Epithelial cell of prostate (primary cell): Measurements from ENCODE around the gene SPPL2A.
"Not testable (repeated sequence)": the region's sequence is repeated elsewhere in the genome, so short reads cannot be mapped to it uniquely, and the experiment has no call there.

Experiments used
- DNase-seq: peaks from one replicate; pipeline ENCODE4 v3.0.0-alpha.2; 2011; ENCODE audit warnings: low read depth, low spot score
- H3K27ac ChIP-seq: fragments of 450-650 bp; 2 replicates; pipeline ENCODE4 v1.5.1; 2017; ENCODE audit warnings: mild to moderate bottlenecking

SPPL2A gene

GRCh38 chr15:50765195-50765967 is at the start of gene SPPL2A:
SPPL2A (minus strand) TSS chr15:50765706; CDS start chr15:50765533, 173 bp downstream.
- DNase-seq, result no peak

GRCh38 chr15:50814634-50815033 is 49.1 kb upstream of the SPPL2A start:
- H3K27ac ChIP-seq, result no peak overlapping the region
- no peak for DNase-seq

More at GRCh38 chr15:50765195-50765967, at the start of gene SPPL2A:
- peak within 1 kb of the TSS; percentile 89 for H3K27ac ChIP-seq

GRCh38 chr15:50813865-50814264 is 48.4 kb upstream of the SPPL2A start:
- no peak for DNase-seq
- H3K27ac ChIP-seq, result no peak overlapping the region

- no peak overlapping the region for H3K27ac ChIP-seq
- DNase-seq, result no peak
Measured at GRCh38 chr15:50813089-50813488, 47.6 kb upstream of the SPPL2A start.

GRCh38 chr15:50812181-50812506 is 46.6 kb upstream of the SPPL2A start:
- H3K27ac ChIP-seq, DNase-seq: not testable (repeated sequence)

GRCh38 chr15:50811461-50812180 is 46.1 kb upstream of the SPPL2A start:
- not testable (repeated sequence) for H3K27ac ChIP-seq, DNase-seq

- no peak for DNase-seq
- H3K27ac ChIP-seq, result no peak overlapping the region
Measured at GRCh38 chr15:50810128-50810527, 44.6 kb upstream of the SPPL2A start.

GRCh38 chr15:50808728-50809127 is 43.2 kb upstream of the SPPL2A start:
- H3K27ac ChIP-seq, result no peak overlapping the region
- peak; percentile 43 for DNase-seq

GRCh38 chr15:50803479-50804180 is 38.1 kb upstream of the SPPL2A start:
- H3K27ac ChIP-seq, result no peak overlapping the region
- DNase-seq, result no peak

- H3K27ac ChIP-seq, result no peak overlapping the region
- no peak for DNase-seq
Measured at GRCh38 chr15:50800715-50801114, 35.2 kb upstream of the SPPL2A start.

- no peak for DNase-seq
- H3K27ac ChIP-seq, result peak overlapping the region; percentile 28
Measured at GRCh38 chr15:50798684-50799083, 33.2 kb upstream of the SPPL2A start.

- DNase-seq, result peak; percentile 74
- peak overlapping the region; percentile 28 for H3K27ac ChIP-seq
Measured at GRCh38 chr15:50797926-50798325, 32.4 kb upstream of the SPPL2A start.

GRCh38 chr15:50791486-50791885 is 26.0 kb upstream of the SPPL2A start:
- DNase-seq, result no peak
- H3K27ac ChIP-seq, result no peak overlapping the region

- no peak overlapping the region for H3K27ac ChIP-seq
- no peak for DNase-seq
Measured at GRCh38 chr15:50790778-50791453, 25.4 kb upstream of the SPPL2A start.

GRCh38 chr15:50786871-50787270 is 21.4 kb upstream of the SPPL2A start:
- no peak for DNase-seq

GRCh38 chr15:50786438-50786837 is 20.9 kb upstream of the SPPL2A start:
- no peak overlapping the region for H3K27ac ChIP-seq
- no peak for DNase-seq

More at GRCh38 chr15:50786871-50787270, 21.4 kb upstream of the SPPL2A start:
- no peak overlapping the region for H3K27ac ChIP-seq

GRCh38 chr15:50783895-50784294 is 18.4 kb upstream of the SPPL2A start:
- DNase-seq, result no peak
- H3K27ac ChIP-seq, result no peak overlapping the region

GRCh38 chr15:50783411-50783810 is 17.9 kb upstream of the SPPL2A start:
- H3K27ac ChIP-seq, result no peak overlapping the region
- no peak for DNase-seq

GRCh38 chr15:50778086-50778485 is 12.6 kb upstream of the SPPL2A start:
- no peak overlapping the region for H3K27ac ChIP-seq
- DNase-seq, result no peak

GRCh38 chr15:50777042-50777441 is 11.5 kb upstream of the SPPL2A start:
- no peak for DNase-seq
- H3K27ac ChIP-seq, result no peak overlapping the region
